Tibial nerve (tissue), 4 donors: Measurements from ENCODE around the gene ARMC12.

Source experiments
- EP300 ChIP-seq, 2 donors: sonication (generic); formaldehyde crosslinking; IDR thresholded peaks; one replicate each; pipeline ENCODE4 v1.6.1; 2017; ENCODE audit warnings: antibody characterized with exemption in 2 of 2, mild to moderate bottlenecking in 1 of 2
- TF ChIP-seq, protein P1 (sequence below), 5 experiments: fragments of 200-600 bp in 3 of 5; fragments of 450-650 bp in 2 of 5; sonication (generic) in 3 of 5; IDR thresholded peaks; one replicate each; pipeline ENCODE4 v1.5.1; 2016 to 2019; ENCODE audit warnings: antibody characterized with exemption in 5 of 5, mild to moderate bottlenecking in 3 of 5, moderate library complexity in 2 of 5

DNA sequence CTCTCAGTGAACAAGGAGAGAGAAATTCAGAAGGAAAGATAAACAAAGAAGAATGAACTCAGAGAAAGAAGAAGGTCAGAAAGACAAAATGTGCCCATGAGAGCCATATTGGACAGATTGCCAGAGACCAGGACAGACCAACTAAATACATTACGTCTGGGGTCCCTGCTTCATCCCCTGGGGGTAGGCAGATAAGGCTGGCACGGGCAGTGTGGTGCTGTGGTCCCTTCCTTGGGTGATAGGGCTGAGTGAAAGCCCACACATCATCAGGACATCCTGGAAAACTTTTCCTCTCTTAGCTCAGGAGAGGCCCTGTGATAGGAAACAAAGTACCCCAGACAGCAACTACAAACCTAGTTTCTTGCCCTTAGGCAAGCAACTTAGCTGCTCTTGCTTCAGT is 13.2 kb upstream of the ARMC12 start:
- TF ChIP-seq, protein P1, sequence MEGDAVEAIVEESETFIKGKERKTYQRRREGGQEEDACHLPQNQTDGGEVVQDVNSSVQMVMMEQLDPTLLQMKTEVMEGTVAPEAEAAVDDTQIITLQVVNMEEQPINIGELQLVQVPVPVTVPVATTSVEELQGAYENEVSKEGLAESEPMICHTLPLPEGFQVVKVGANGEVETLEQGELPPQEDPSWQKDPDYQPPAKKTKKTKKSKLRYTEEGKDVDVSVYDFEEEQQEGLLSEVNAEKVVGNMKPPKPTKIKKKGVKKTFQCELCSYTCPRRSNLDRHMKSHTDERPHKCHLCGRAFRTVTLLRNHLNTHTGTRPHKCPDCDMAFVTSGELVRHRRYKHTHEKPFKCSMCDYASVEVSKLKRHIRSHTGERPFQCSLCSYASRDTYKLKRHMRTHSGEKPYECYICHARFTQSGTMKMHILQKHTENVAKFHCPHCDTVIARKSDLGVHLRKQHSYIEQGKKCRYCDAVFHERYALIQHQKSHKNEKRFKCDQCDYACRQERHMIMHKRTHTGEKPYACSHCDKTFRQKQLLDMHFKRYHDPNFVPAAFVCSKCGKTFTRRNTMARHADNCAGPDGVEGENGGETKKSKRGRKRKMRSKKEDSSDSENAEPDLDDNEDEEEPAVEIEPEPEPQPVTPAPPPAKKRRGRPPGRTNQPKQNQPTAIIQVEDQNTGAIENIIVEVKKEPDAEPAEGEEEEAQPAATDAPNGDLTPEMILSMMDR (IDR thresholded peaks at IDR 0.05) = no peak
- no peak for TF ChIP-seq EP300 (IDR thresholded peaks at IDR 0.05)
